ENCODE results near the gene COL4A5. TPM values are rescaled to one million over a fixed set of nuclear protein-coding genes. Genes with fewer than 3 reads are reported as not detected.
"Not testable (repeated sequence)": the region's sequence is repeated elsewhere in the genome, so short reads cannot be mapped to it uniquely, and the experiment has no call there.

Gene COL4A5
- total RNA-seq, result 30.0 and 47.1 TPM in 2 replicates

- H3K4me3 ChIP-seq (ENCODE audit: low read depth, low read length), result peak within 1 kb of the TSS; percentile 81
- peak; percentile 88 for DNase-seq (ENCODE audit: low read depth)
- TF ChIP-seq CTCF (IDR thresholded peaks at IDR 0.05; ENCODE audit: insufficient read depth, low read depth, low read length), result no peak
Observed at GRCh38 chrX:108439426-108439942, at the start of gene COL4A5. Gene COL4A5 (plus strand): TSS chrX:108439838. CDS start chrX:108440126, 288 bp downstream.

DNA sequence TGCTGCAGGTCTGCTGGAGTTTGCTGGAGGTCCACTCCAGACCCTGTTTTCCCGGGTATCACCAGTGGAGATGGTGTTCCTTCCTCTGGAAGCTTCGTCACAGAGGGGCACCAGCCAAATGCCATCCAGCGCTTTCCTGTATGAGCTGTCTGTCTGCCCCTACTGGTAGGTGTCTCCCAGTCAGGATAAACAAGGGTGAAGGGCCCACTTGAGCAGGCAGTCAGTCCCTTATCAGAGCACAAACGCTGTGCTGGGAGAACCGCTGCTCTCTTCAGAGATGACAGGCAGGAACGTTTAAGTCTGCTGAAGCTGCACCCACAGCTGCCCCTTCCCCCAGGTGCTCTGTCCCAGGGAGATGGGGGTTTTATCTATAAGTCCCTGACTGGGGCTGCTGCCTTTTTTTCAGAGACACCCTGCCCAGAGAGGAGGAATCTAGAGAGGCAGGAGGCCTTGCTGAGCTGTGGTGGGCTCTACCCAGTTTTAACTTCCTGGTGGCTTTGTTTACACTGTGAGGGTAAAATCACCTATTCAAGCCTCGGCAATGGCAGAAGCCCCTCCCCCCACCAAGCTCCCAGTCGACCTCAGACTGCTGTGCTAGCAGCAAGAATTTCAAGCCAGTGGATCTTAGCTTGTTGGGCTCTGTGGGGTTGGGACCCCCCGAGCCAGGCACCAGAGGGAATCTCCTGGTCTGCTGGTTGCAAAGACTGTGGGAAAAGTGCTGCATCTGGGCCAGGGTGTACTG, 48.5 kb upstream of the COL4A5 start:
- DNase-seq (ENCODE audit: low read depth); H3K4me3 ChIP-seq (ENCODE audit: low read depth, low read length): not testable (repeated sequence)

DNA sequence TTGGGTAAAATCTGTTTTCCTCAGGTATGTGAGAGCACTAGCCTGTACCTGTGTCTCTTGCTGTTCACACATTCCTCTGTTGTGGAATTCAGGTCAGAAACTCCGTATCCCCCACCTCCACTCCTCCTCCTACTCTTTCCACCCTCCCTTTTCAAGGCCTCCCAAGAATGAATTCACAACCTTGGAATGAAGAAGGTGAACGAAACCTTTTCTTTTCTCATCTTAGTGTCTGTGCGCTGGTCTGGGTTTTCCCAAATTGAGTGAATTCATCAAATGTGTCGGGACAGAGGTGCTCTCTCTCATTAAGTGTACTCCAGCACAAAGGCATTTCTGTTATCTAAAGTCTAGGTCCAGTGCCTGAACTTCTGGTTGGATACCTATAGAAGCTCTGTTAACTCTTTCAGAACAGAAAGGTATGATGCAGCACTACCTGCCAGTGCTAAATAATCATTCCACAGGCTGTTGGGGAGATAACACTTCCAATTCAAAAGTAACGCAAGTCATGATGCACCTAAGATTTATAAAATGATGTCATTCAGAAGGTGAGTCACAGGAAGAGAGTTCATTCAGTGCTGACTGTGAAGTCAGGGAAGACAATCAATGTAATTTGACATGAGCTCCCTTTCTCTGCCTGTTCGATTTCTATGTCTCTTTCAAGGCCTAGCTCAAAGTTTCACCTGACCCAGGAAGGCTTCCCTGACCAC, 43.3 kb upstream of the COL4A5 start:
- no peak overlapping the region for H3K4me3 ChIP-seq (ENCODE audit: low read depth, low read length)
- TF ChIP-seq CTCF (IDR thresholded peaks at IDR 0.05; ENCODE audit: insufficient read depth, low read depth, low read length), result no peak
- peak; percentile 9 for DNase-seq (ENCODE audit: low read depth)

DNA sequence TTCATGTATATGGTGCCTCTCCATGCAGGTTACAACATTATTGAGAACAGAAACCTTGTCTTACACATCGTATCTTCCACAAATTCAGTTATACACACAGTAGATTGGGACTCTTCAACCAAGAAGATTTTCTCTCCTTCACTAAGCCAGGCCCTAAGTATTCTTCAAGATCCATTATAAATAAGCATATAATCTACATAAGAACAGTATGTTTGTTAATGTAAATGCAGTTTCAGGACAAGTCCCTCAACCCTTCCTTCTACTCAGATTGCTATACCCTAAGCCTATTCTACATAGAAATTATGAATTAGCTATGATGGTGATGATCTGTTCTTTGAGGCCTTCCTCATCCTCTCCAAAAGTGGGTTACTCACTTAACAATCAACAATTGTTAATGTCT, 42.7 kb upstream of the COL4A5 start:
- DNase-seq (ENCODE audit: low read depth), result no peak
- H3K4me3 ChIP-seq (ENCODE audit: low read depth, low read length), result no peak overlapping the region
- TF ChIP-seq CTCF (IDR thresholded peaks at IDR 0.05; ENCODE audit: insufficient read depth, low read depth, low read length), result no peak

- H3K4me3 ChIP-seq (ENCODE audit: low read depth, low read length), result no peak overlapping the region
- no peak for TF ChIP-seq CTCF (IDR thresholded peaks at IDR 0.05; ENCODE audit: insufficient read depth, low read depth, low read length)
- DNase-seq (ENCODE audit: low read depth), result peak; percentile 8
Observed at GRCh38 chrX:108397627-108398391, 41.8 kb upstream of the COL4A5 start.

DNA sequence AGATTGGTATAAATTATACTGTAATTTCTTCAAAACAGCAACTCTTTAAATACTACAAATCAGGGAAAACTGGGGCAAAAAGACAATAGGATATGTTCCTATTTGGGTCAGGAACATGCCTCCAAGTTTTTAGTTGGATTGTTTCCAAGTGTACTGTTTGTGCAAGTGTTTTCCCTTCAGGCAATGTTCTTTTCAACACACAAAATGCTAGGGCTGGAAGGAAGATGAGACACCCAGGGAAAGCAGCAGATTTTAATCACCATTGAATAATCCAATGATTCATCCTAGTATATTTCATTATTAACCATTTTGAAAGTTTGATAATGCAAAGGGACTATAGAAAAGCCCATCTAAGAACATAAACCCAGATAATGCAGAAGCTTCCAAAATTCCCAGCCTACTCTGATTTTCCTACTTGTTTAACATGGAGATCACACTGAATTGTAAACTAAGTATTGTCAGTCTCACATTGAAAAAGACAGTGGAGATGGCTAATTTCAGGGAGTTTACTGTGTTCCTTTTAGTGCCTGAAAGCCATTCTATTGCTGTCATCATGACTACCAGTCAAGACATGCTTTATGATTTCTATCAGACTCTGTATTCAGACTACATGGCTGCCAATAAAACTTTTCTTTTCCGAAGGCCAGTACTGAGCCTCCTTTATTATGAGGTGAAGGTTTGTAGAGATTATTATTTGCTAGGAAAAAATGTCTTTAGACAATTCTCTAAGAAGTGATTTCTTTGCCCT, 40.0 kb upstream of the COL4A5 start:
- TF ChIP-seq CTCF (IDR thresholded peaks at IDR 0.05; ENCODE audit: insufficient read depth, low read depth, low read length), result no peak
- peak; percentile 40 for DNase-seq (ENCODE audit: low read depth)

More for the DNA sequence above, 40.0 kb upstream of the COL4A5 start:
- H3K4me3 ChIP-seq (ENCODE audit: low read depth, low read length), result no peak overlapping the region

Data from fibroblast of villous mesenchyme (primary cell).